Mammary epithelial cell (primary cell): Measurements from ENCODE around the gene BCR.
"Not testable (repeated sequence)": the region's sequence is repeated elsewhere in the genome, so short reads cannot be mapped to it uniquely, and the experiment has no call there.

Source experiments
- CTCF ChIP-seq, 2 donors: IDR thresholded peaks in 1 of 2; conservative IDR thresholded peaks in 1 of 2; 2 replicates each; pipeline ENCODE4 v1.5.1; 2011 to 2012; ENCODE audit warnings: inconsistent platforms in 2 of 2, low read length in 2 of 2, mild to moderate bottlenecking in 2 of 2, control low read depth in 1 of 2, low read depth in 1 of 2; ENCODE audit not compliant: insufficient read depth in 1 of 2; ENCODE audit errors: extremely low read depth in 1 of 2
- EZH2 ChIP-seq: IDR thresholded peaks from 2 replicates; pipeline ENCODE4 v1.6.1; 2012; ENCODE audit warnings: low read length, inconsistent platforms, borderline replicate concordance

- TF ChIP-seq CTCF (conservative IDR thresholded peaks at IDR 0.05 in 1 of 2, IDR thresholded peaks at IDR 0.05 in 1 of 2; ENCODE audit: extremely low read depth in 1 of 2, insufficient read depth in 1 of 2, low read depth in 1 of 2, low read length in 2 of 2); EZH2: not testable (repeated sequence)
Observed at GRCh38 chr22:23333822-23334221, 153.5 kb downstream of the BCR start.
